Suprapubic skin (tissue), 4 donors: ENCODE measurements around the gene CCR4. TPM values are rescaled to one million over a fixed set of nuclear protein-coding genes. Genes with fewer than 3 reads are reported as not detected.
"Not testable (repeated sequence)": the region's sequence is repeated elsewhere in the genome, so short reads cannot be mapped to it uniquely, and the experiment has no call there.

Source experiments
- DNase-seq, 2 donors: peaks; one replicate each; pipeline ENCODE4 v3.0.0-alpha.2; 2019; ENCODE audit warnings: low spot score in 2 of 2
- H3K27ac ChIP-seq: fragments of 200-600 bp; sonication (generic); one replicate; pipeline ENCODE4 v1.5.1; 2019
- H3K27me3 ChIP-seq: fragments of 200-600 bp; sonication (generic); one replicate; pipeline ENCODE4 v1.5.1; 2019
- H3K36me3 ChIP-seq: fragments of 200-600 bp; sonication (generic); one replicate; pipeline ENCODE4 v1.5.1; 2019
- H3K4me1 ChIP-seq: fragments of 200-600 bp; sonication (generic); one replicate; pipeline ENCODE4 v1.5.1; 2019
- H3K4me3 ChIP-seq: fragments of 200-600 bp; sonication (generic); one replicate; pipeline ENCODE4 v1.5.1; 2019; ENCODE audit warnings: mild to moderate bottlenecking
- H3K9me3 ChIP-seq: fragments of 200-600 bp; sonication (generic); one replicate; pipeline ENCODE4 v1.5.1; 2019
- EP300 ChIP-seq: sonication (generic); formaldehyde crosslinking; IDR thresholded peaks from one replicate; pipeline ENCODE4 v1.6.1; 2017; ENCODE audit warnings: antibody characterized with exemption
- POLR2A ChIP-seq, 2 donors: fragments of 450-650 bp; IDR thresholded peaks; one replicate each; pipeline ENCODE4 v1.6.1; 2017; ENCODE audit warnings: antibody characterized with exemption in 2 of 2, mild to moderate bottlenecking in 2 of 2, moderate library complexity in 2 of 2
- POLR2AphosphoS5 ChIP-seq, 3 donors: sonication (generic); formaldehyde crosslinking; IDR thresholded peaks; one replicate each; pipeline ENCODE4 v1.6.1; 2017; ENCODE audit warnings: antibody characterized with exemption in 3 of 3
- WGBS: methylation state at CpG from one replicate; pipeline ENCODE4 v1.1.5; 2018; 5-methylcytosine and 5-hydroxymethylcytosine counted together
- total RNA-seq, 4 donors: library from RNA; depleted of rRNA; stranded (reverse); fragments of >200 nt; gene quantifications; one replicate each; pipeline ENCODE4 v1.1.0, GENCODE V29; 2016
- TF ChIP-seq, protein P1 (sequence below), 2 donors: fragments of 200-600 bp in 1 of 2; fragments of 450-650 bp in 1 of 2; sonication (generic) in 1 of 2; IDR thresholded peaks; one replicate each; pipeline ENCODE4 v1.5.1; 2016 to 2019; ENCODE audit warnings: antibody characterized with exemption in 2 of 2, mild to moderate bottlenecking in 1 of 2, moderate library complexity in 1 of 2

The CCR4 gene
- total RNA-seq, 4 donors from 2014 or later, result 0.29 to 0.42 (median 0.34) TPM; not detected in 1

DNA sequence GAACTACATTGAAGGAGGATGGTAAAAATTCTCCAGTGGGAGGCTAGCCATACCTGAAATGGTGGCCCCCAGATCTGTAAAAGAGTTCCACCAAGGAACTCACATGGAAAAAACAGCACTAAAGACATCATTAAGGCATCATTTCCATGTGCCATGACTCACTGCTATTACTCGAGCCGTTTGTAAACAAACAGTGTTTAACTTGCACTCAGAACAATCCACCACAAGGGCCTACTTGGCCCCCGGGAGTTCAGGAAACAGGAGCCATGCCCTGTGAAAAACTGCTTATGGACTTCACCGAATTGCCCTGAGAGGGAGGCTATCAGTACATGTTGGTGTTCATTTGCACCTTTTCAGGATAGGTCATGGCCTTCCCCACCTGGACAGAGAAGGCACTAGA is 18.2 kb downstream of the CCR4 start:
- H3K27me3 ChIP-seq, result no peaks in the 10 kb centered on the region
- 86% methylated on average over 4 of the region's 4 CpGs for WGBS
- no peaks in the 10 kb centered on the region for H3K4me1 ChIP-seq
- no peak for DNase-seq
- no peak for TF ChIP-seq POLR2A (IDR thresholded peaks at IDR 0.05)
- TF ChIP-seq, protein P1, sequence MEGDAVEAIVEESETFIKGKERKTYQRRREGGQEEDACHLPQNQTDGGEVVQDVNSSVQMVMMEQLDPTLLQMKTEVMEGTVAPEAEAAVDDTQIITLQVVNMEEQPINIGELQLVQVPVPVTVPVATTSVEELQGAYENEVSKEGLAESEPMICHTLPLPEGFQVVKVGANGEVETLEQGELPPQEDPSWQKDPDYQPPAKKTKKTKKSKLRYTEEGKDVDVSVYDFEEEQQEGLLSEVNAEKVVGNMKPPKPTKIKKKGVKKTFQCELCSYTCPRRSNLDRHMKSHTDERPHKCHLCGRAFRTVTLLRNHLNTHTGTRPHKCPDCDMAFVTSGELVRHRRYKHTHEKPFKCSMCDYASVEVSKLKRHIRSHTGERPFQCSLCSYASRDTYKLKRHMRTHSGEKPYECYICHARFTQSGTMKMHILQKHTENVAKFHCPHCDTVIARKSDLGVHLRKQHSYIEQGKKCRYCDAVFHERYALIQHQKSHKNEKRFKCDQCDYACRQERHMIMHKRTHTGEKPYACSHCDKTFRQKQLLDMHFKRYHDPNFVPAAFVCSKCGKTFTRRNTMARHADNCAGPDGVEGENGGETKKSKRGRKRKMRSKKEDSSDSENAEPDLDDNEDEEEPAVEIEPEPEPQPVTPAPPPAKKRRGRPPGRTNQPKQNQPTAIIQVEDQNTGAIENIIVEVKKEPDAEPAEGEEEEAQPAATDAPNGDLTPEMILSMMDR (IDR thresholded peaks at IDR 0.05), result no peak
- no peak for TF ChIP-seq EP300
- TF ChIP-seq POLR2AphosphoS5 (IDR thresholded peaks at IDR 0.05), result no peak
- no peak overlapping the region for H3K27ac ChIP-seq
- H3K9me3 ChIP-seq, result peaks cover 3% of the 10 kb centered on the region
- no peak overlapping the region for H3K4me3 ChIP-seq
- no peaks in the 10 kb centered on the region for H3K36me3 ChIP-seq

DNA sequence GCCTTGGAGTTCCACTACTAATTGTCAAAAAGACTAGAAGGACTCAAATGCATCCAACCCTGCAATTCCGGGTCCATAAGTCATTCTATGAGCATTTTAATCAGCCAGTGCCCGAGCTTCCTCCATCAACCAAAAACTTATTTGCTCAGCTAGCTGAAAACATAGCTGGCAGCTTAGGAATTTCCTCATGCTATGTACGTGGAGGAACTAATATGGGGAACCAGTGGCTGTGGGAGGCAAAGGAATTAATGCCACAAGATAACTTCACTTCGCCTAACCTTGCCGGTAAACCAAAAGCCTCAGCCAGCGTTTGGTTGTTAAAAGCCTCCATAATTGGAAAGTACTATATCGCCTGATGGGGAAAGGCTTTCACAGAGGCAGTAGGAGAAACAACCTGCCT is 19.8 kb downstream of the CCR4 start:
- 88% methylated on average over 7 of the region's 7 CpGs for WGBS
- not testable (repeated sequence) for H3K4me1 ChIP-seq, H3K27ac ChIP-seq, H3K9me3 ChIP-seq, H3K36me3 ChIP-seq, H3K4me3 ChIP-seq, DNase-seq, H3K27me3 ChIP-seq

DNA sequence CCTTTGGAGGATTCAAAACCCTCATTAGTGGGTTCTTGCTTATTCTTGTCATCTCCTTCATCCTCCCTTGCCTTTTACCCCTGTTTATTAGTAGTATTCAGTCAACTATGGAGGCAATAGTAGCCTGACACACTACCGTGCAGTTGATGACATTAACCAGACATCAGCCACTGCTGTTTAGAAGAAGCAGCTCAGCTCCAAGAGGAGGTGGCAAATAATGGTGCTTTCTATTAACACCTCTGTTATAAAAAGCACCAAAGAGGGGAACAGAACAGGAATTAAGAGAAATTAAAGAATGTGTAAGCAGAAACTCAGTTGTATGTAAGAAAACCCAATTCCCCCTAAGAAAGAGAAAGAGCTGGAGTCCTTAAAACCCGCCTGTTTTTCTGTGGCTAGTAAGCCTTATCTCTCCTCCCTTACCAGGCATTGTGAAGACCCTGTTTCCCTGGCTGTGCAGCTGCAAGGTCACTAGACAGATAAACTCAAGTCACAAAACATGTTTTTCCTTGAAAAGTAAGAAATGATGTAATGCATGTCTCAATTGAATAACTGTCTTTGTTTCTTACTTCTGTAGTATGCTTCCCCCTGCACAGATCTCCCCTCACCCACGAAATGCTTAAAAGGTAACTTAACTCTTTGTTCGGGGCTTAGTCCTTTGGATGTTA is 21.2 kb downstream of the CCR4 start:
- no peak for DNase-seq
- Histone ChIP-seq H3K4me1 (no peaks in the 10 kb centered on the region), H3K27me3 (no peaks in the 10 kb centered on the region), H3K9me3 (no peaks in the 10 kb centered on the region), H3K36me3 (no peaks in the 10 kb centered on the region), H3K27ac (no peak overlapping the region), H3K4me3 (no peak overlapping the region)
- TF ChIP-seq POLR2A (IDR thresholded peaks at IDR 0.05), result no peak
- no peak for TF ChIP-seq POLR2AphosphoS5 (IDR thresholded peaks at IDR 0.05)
- TF ChIP-seq, protein P1 (IDR thresholded peaks at IDR 0.05), result no peak
- TF ChIP-seq EP300, result no peak
- WGBS, result 80% methylated on average over 4 of the region's 4 CpGs

DNA sequence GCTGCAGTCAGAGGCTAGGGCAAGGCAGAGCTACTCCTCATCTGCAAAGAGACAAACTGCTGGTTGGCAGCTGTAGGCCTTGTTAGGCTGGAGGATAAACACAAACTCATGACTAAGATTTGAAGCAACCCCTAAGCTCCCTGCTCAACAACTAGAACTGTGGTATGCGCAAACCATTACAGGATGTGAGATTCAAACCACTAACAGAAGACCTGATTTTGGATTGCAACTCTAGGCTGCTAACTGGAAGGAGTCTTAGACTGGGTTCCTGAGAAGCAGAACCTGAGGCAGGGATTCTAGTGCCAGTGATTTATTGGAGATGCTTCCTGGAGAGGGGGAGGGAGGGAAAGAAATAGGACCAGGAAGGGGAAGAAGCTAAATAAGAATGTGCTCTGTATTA is 22.5 kb downstream of the CCR4 start:
- H3K9me3 ChIP-seq, result no peaks in the 10 kb centered on the region
- no peaks in the 10 kb centered on the region for H3K36me3 ChIP-seq
- H3K27ac ChIP-seq, result no peak overlapping the region
- 78% methylated on average over 1 of the region's 1 CpG for WGBS
- no peaks in the 10 kb centered on the region for H3K27me3 ChIP-seq
- TF ChIP-seq, protein P1 (IDR thresholded peaks at IDR 0.05), result no peak
- TF ChIP-seq POLR2AphosphoS5 (IDR thresholded peaks at IDR 0.05) (no peak), POLR2A (IDR thresholded peaks at IDR 0.05) (no peak), EP300 (no peak)
- no peak overlapping the region for H3K4me3 ChIP-seq
- H3K4me1 ChIP-seq, result no peaks in the 10 kb centered on the region
- DNase-seq, result no peak

DNA sequence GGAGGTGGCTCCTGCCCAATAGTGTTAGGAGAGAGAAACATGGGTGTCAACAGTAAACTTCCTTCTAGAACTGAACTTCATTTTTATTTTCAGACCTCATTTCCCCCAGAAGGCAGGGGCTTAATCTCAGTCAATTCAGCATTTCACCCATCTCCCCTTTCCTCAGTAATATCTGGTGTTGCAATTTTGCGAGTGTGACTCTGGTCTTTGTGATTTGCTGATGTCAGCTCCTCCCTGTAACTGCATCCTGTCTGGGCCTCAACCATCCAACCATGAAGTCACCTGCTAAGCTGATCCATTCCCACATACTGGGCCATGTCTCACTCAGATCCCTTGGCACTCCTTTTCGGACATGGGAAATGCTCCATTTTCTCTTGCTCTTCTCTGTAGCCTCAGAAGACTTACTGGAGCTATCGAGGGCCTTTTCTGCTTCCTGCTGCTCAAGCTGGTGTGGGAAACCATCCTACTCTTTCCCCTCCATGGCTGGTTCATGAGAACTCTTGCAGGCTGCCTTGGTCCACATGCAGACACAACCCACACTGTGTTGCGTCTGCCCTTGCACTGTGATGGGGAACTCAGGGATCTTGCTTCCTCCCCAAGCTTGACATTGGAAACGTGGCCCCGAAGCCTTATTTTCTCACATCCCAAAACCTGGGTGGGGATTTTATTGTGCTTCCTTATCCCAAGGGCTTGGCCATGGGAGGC is 24.6 kb downstream of the CCR4 start:
- DNase-seq, result no peak
- 85% methylated on average over 6 of the region's 6 CpGs for WGBS
- H3K4me3 ChIP-seq, result no peak overlapping the region
- H3K36me3 ChIP-seq, result no peaks in the 10 kb centered on the region
- H3K4me1 ChIP-seq, result no peaks in the 10 kb centered on the region
- no peaks in the 10 kb centered on the region for H3K27me3 ChIP-seq
- H3K27ac ChIP-seq, result no peak overlapping the region
- TF ChIP-seq POLR2AphosphoS5 (IDR thresholded peaks at IDR 0.05) (no peak), EP300 (no peak), POLR2A (IDR thresholded peaks at IDR 0.05) (no peak)
- TF ChIP-seq, protein P1 (IDR thresholded peaks at IDR 0.05), result no peak
- no peaks in the 10 kb centered on the region for H3K9me3 ChIP-seq
